Neural cell (in vitro differentiated cells): ENCODE data around the gene ASB6. TPM values are rescaled to one million over a fixed set of nuclear protein-coding genes. Genes with fewer than 3 reads are reported as not detected.

Source experiments
- H2AFZ ChIP-seq: fragments of 200-600, 300-800 bp; sonication (generic), shearing (Covaris generic); 2 replicates; pipeline ENCODE4 v1.6.0; 2014; ENCODE audit warnings: low read depth, mild to moderate bottlenecking, antibody characterized with exemption, low read length, moderate library complexity
- H3F3A ChIP-seq: fragments of 200-600 bp; shearing (Covaris generic); 2 replicates; pipeline ENCODE4 v1.6.1; 2016; ENCODE audit warnings: mild to moderate bottlenecking, moderate library complexity, mixed read lengths, antibody characterized with exemption, low read length; ENCODE audit not compliant: insufficient read depth, poor library complexity, severe bottlenecking
- H3K27ac ChIP-seq: fragments of 200-600, 300-800 bp; sonication (generic), shearing (Covaris generic); 2 replicates; pipeline ENCODE4 v1.5.1; 2014; ENCODE audit warnings: mild to moderate bottlenecking, low read length, moderate library complexity
- H3K27me3 ChIP-seq: fragments of 300-800, 200-600 bp; sonication (generic), shearing (Covaris generic); 2 replicates; pipeline ENCODE4 v1.6.0; 2014; ENCODE audit warnings: mild to moderate bottlenecking, low read depth, low read length, moderate library complexity; ENCODE audit not compliant: insufficient read depth
- H3K36me3 ChIP-seq: fragments of 300-800, 200-600 bp; sonication (generic), shearing (Covaris generic); 2 replicates; pipeline ENCODE4 v1.5.1; 2014; ENCODE audit warnings: mild to moderate bottlenecking, antibody characterized with exemption, low read length, moderate library complexity; ENCODE audit not compliant: insufficient read depth
- H3K4me2 ChIP-seq: fragments of 300-800, 200-600 bp; sonication (generic), shearing (Covaris generic); 2 replicates; pipeline ENCODE4 v1.6.0; 2014; ENCODE audit warnings: mild to moderate bottlenecking, low read length
- H3K4me3 ChIP-seq: fragments of 300-800, 200-600 bp; sonication (generic), shearing (Covaris generic); 2 replicates; pipeline ENCODE4 v1.5.1; 2014; ENCODE audit warnings: mild to moderate bottlenecking, low read length, moderate library complexity
- H3K79me2 ChIP-seq: fragments of 200-600 bp; shearing (Covaris generic); replicated peaks from 2 replicates; pipeline ENCODE4 v1.6.0; 2014; ENCODE audit warnings: mild to moderate bottlenecking, low read length, moderate library complexity; ENCODE audit not compliant: insufficient read depth
- H3K9ac ChIP-seq: fragments of 300-800, 200-600 bp; sonication (generic), shearing (Covaris generic); 2 replicates; pipeline ENCODE4 v1.6.1; 2016; ENCODE audit warnings: mild to moderate bottlenecking, low read length, mixed read lengths
- H3K9me2 ChIP-seq: fragments of 200-600 bp; shearing (Covaris generic); 2 replicates; pipeline ENCODE4 v1.6.1; 2016; ENCODE audit warnings: mild to moderate bottlenecking, low read length, mixed read lengths; ENCODE audit not compliant: insufficient read depth
- H3K9me3 ChIP-seq: fragments of 200-600, 300-800 bp; sonication (generic), shearing (Covaris generic); 2 replicates; pipeline ENCODE4 v1.6.1; 2016; ENCODE audit warnings: mild to moderate bottlenecking, mixed run types, low read length, moderate library complexity, mixed read lengths
- H4K20me1 ChIP-seq: fragments of 200-600 bp; shearing (Covaris generic); 2 replicates; pipeline ENCODE4 v1.6.1; 2016; ENCODE audit warnings: mild to moderate bottlenecking, mixed run types; ENCODE audit not compliant: insufficient read depth
- CTCF ChIP-seq: fragments of 450-650 bp; IDR thresholded peaks from 2 replicates; pipeline ENCODE4 v1.5.1; 2014; ENCODE audit warnings: antibody characterized with exemption, mild to moderate bottlenecking, moderate library complexity; ENCODE audit not compliant: poor library complexity, severe bottlenecking
- EP300 ChIP-seq: fragments of 450-650 bp; conservative IDR thresholded peaks from 2 replicates; pipeline ENCODE4 v1.6.1; 2014; ENCODE audit warnings: antibody characterized with exemption, mild to moderate bottlenecking, moderate library complexity; ENCODE audit not compliant: poor library complexity, severe bottlenecking
- EZH2 ChIP-seq: fragments of 200-600, 300-800 bp; shearing (Covaris generic), sonication (generic); IDR thresholded peaks from 2 replicates; pipeline ENCODE4 v1.6.1; 2014; ENCODE audit warnings: antibody characterized with exemption, low read length, borderline replicate concordance, mild to moderate bottlenecking; ENCODE audit not compliant: insufficient read depth, poor library complexity, severe bottlenecking
- MXI1 ChIP-seq: fragments of 450-650 bp; conservative IDR thresholded peaks from 2 replicates; pipeline ENCODE4 v1.6.1; 2014; ENCODE audit warnings: antibody characterized with exemption, mild to moderate bottlenecking; ENCODE audit not compliant: poor library complexity, severe bottlenecking
- POLR2AphosphoS5 ChIP-seq: IDR thresholded peaks from 2 replicates; pipeline ENCODE4 v1.6.1; 2012
- RAD21 ChIP-seq: fragments of 450-650 bp; conservative IDR thresholded peaks from 2 replicates; pipeline ENCODE4 v1.6.1; 2014; ENCODE audit warnings: antibody characterized with exemption, mild to moderate bottlenecking, moderate library complexity
- REST ChIP-seq: IDR thresholded peaks from 2 replicates; pipeline ENCODE4 v1.6.1; 2012; ENCODE audit warnings: borderline replicate concordance
- SMC3 ChIP-seq: fragments of 450-650 bp; conservative IDR thresholded peaks from 2 replicates; pipeline ENCODE4 v1.6.1; 2014; ENCODE audit warnings: antibody characterized with exemption, mild to moderate bottlenecking, moderate library complexity; ENCODE audit not compliant: poor library complexity
- TAF1 ChIP-seq: IDR thresholded peaks from 2 replicates; pipeline ENCODE4 v1.6.1; 2012; ENCODE audit warnings: low read depth
- polyA plus RNA-seq: library from polyadenylated mRNA; depleted of rRNA; stranded (reverse); fragments of >200 nt; gene quantifications from 2 replicates; pipeline ENCODE4 v1.2.3, GENCODE V29; 2014

Gene ASB6
- polyA plus RNA-seq, 1 donor from 2014 or later: 18.4 TPM

- no peaks in the 10 kb centered on the region for H3K9me2 ChIP-seq
- H3K27me3 ChIP-seq: peaks cover 7% of the 10 kb centered on the region
- no peak overlapping the region for H3K4me2 ChIP-seq
- no peak overlapping the region for H3K9ac ChIP-seq
- TF ChIP-seq TAF1: no peak
- TF ChIP-seq EZH2: no peak
- TF ChIP-seq REST: no peak
- no peak for TF ChIP-seq MXI1
- no peak for TF ChIP-seq CTCF
- TF ChIP-seq SMC3: no peak
- TF ChIP-seq RAD21: no peak
- no peak for TF ChIP-seq POLR2AphosphoS5
- no peak for TF ChIP-seq EP300
- H3K79me2 ChIP-seq: no peaks in the 10 kb centered on the region
- no peaks in the 10 kb centered on the region for H4K20me1 ChIP-seq
- H2AFZ ChIP-seq: no peak overlapping the region
- H3K36me3 ChIP-seq: no peaks in the 10 kb centered on the region
- no peaks in the 10 kb centered on the region for H3F3A ChIP-seq
- H3K4me3 ChIP-seq: no peak overlapping the region
- no peaks in the 10 kb centered on the region for H3K9me3 ChIP-seq
- H3K27ac ChIP-seq: no peak overlapping the region
These were observed 39.1 kb downstream of the ASB6 start for GRCh38 chr9:129602598-129603415.

GRCh38 chr9:129601082-129601674 is 40.8 kb downstream of the ASB6 start:
- Histone ChIP-seq H3F3A (no peaks in the 10 kb centered on the region), H4K20me1 (no peaks in the 10 kb centered on the region), H3K9ac (no peak overlapping the region), H3K36me3 (no peaks in the 10 kb centered on the region), H2AFZ (no peak overlapping the region), H3K9me3 (no peaks in the 10 kb centered on the region), H3K4me3 (no peak overlapping the region), H3K4me2 (no peak overlapping the region), H3K9me2 (no peaks in the 10 kb centered on the region), H3K79me2 (no peaks in the 10 kb centered on the region), H3K27ac (no peak overlapping the region), H3K27me3 (peaks cover 22% of the 10 kb centered on the region)
- TF ChIP-seq SMC3: no peak
- no peak for TF ChIP-seq MXI1
- TF ChIP-seq REST: no peak
- no peak for TF ChIP-seq TAF1
- no peak for TF ChIP-seq CTCF
